Gastrocnemius medialis (tissue), 4 donors: ENCODE data around the gene SLC6A19.

Source experiments
- CTCF ChIP-seq, 5 experiments: fragments of 450-650 bp in 3 of 5; fragments of 200-600 bp in 2 of 5; sonication (generic) in 2 of 5; IDR thresholded peaks in 4 of 5; conservative IDR thresholded peaks in 1 of 5; 1 replicate in 4 of 5; 2 replicates in 1 of 5; pipeline ENCODE4 v1.5.1; 2016 to 2019; ENCODE audit warnings: antibody characterized with exemption in 5 of 5, mild to moderate bottlenecking in 3 of 5, moderate library complexity in 3 of 5
- POLR2A ChIP-seq, 2 donors: fragments of 450-650 bp; IDR thresholded peaks; one replicate each; pipeline ENCODE4 v1.6.1; 2017; ENCODE audit warnings: antibody characterized with exemption in 2 of 2, mild to moderate bottlenecking in 2 of 2, moderate library complexity in 2 of 2

GRCh38 chr5:1177826-1178528 is 23.4 kb upstream of the SLC6A19 start:
- TF ChIP-seq CTCF (IDR thresholded peaks at IDR 0.05 in 4 of 5, conservative IDR thresholded peaks at IDR 0.05 in 1 of 5) (no peak), POLR2A (IDR thresholded peaks at IDR 0.05) (no peak)
